CD4-positive, alpha-beta T cell treated with Interleukin-21 for 1 hour (primary cell): Measurements from ENCODE around the gene PDHA1.

Source experiments
- DNase-seq: peaks from one replicate; pipeline ENCODE4 v3.0.0-alpha.2; 2020

PDHA1 gene

DNA sequence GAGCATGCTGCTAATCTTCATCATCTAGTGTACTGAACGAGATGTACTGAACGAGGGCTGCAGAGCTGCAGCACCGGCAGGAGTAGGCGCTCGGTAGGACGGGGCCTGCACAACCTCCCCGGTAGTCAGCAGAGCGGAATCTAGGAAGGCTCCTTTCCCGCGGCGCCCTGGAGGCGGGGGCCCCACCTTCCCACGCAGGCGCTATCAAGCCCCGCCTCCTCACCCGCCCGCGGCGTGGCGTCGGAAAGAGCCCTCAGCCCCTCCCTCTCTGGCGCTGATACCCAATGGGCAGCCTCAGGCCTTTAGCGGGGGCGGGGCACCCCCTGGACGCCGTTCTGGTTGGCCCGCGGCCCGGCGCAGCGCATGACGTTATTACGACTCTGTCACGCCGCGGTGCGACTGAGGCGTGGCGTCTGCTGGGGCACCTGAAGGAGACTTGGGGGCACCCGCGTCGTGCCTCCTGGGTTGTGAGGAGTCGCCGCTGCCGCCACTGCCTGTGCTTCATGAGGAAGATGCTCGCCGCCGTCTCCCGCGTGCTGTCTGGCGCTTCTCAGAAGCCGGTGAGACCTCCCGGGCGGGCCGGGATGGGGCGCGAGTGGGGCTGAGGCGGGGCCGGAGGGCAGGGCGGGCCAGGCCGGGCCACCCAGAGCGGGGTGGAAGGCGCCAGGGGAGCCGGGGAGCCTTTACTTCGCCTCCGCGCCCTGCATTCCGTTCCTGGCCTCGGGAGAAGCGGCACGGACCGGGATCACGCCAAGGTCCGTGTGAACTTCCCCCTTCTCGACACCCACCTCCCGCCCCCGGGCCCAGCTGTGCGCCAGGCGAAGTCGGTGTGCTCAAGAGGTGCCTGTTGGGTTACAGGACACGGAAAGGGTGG, at the start of gene PDHA1:
PDHA1 (plus strand) TSS at position 393 of the 874 bp plus-strand sequence; CDS start at position 504, 111 bp downstream.
- peak; percentile 93 for DNase-seq

DNA sequence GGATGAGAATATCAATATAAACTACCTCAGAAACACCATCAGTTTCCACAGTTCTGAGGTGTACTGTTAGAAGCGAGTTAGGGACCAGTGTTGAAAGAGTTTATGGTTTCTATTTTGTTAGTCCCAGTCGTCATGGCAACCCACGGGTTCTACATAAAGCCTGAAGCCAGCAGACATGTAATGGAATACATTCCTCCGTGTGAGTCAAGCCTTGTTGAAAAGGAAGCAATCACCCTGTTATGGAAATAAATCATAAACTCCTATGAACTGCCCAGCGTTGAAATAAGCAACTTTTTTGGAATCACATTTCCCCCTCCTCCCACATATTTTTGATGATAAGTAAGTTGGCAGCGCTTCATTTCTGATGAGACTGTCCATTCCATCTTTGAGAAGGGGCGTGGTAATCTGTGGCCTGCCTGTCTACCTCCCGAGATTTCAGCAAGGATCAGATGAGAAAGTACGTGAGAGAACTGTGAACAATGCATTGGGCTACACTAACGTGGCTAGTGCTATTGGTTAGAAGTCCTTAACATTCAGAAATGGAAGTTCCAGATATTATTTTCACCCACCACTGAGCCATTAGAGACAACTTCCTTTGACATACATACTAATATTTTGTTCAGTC, 40.4 kb upstream of the PDHA1 start:
- DNase-seq = no peak

DNA sequence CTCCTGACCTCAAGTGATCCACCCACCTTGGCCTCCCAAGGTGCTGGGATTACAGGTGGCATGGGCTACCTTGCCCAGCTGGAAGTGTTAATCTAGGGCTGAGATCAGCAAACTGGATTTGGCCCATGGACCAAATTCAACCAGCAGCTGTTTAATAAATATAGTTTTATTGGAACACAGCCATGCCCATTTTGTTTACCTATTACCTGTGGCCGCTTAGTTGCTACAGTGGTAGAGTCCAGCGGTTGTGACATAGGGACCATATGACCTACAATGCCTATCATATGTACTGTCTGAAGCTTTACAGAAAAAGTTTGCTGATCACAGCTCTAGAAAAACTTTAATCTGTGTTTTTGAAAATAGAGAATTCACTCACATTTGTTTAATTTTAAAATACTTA, 17.2 kb upstream of the PDHA1 start:
- DNase-seq = no peak

DNA sequence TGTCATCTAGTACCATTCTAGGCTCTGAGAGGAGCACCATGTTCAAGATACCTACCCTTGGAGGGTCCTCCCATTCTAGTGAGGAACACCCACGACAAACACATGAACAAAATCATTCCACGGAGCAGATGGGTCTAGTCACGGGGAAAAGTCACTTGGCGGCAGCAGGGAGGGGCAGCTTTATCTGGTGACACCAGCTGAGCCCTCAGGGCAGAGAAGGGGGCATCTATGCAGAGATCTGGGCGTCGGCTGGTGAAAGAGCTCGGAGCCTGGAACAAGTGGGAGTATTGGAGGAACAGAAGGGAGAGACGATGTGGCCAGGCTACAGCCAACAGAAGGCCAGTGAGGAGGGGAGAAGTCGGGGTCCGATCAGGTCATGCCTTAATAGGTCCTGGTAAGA, 11.9 kb upstream of the PDHA1 start:
- DNase-seq = no peak

DNA sequence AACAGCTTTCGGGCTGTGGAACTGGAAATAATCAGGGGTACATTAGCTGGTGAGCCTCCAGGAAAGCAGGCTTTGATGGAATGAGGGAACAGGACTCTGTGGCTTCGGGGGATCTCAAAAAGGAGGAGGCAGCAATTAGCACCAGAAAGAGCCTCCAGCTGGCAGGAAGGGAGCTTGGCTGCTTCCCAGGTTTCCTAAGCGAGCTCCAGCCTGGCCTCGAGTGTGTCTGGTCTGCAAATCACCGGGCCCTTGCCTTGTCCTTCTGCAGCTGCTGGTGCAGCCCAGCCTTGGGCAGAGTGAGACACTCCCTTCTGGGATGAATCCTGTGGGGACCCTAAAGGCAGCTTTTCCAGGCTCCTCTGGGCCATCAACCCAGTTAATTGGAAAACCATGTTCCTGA, 10.7 kb upstream of the PDHA1 start:
- DNase-seq = no peak

DNA sequence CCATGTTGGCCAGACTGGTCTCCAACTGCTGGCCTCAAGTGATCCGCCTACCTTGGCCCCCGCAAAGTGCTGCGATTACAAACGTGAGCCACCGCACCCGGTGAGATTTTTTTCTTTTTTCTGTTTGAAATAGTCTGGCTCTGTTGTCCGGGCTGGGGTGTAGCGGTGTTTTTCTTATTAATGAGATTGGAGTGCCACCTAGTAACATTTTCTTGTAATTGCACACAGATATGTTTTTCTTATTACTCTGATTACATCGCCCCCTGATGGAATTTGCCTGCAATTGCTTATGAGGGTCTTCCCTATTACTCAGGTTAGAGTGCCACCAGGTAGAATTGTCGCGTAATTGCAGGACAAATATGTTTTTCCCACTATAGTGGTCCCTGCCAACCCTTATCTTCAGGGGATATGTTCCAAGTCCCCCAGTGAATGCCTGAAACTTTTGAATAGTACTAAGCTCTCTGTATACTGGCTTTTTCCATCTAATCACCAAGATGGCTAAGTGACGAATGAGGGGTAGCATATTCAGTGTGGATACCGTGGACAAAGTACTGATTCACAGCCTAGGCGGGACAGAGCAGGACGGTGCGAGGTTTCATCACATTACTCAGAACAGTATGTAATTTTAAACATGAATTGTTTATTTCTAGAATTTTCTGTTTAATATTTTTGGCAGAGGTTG, 8.6 kb upstream of the PDHA1 start:
- peak; percentile 31 for DNase-seq

DNA sequence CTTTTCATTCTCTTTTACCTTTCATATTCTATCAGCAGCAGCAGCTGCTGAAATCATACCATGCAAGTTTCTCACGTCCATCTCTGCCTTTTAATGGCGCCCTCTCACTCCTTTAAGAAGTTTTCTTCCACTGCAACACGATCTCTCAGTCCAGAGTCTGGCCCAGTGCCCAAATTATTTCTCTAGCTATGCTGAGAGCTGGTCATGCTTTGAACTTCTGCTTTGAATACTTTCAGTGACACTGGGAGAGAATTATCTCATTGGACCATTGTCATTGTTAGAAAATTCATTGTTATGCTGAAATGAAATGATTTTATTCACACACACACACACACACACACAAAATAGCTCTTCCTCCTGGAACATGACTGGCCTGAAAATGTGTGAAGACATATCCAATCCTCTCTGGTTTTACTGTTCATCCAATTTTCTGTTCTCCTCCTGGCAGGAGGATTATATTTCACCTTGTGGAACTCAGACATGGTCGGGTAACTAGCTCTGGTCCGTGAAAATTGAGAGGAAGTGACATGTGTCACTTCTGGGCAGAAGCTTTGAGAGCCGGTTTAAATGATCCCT, 1.3 kb upstream of the PDHA1 start:
- DNase-seq = no peak

DNA sequence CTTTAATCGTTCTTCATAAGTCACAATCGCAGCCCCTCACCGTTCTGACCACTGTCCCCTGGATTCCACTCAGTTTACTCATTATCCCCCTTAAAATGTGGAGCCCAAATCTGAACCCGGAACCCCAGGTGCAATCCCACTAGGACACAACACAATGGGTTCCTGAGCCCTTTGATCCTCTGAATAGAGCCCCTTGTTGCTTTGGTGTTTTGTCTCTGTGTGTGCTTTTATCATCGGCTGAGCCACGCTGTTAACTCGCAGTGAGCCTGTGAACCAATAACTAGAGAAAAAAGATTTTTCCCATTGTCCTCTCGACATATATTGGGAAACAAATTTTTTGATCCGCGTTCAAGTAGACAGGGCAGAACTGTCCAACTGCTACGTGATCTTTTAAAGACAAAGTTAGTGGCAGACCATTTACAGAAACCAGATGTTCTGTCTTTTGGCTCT, 617 bp upstream of the PDHA1 start:
- DNase-seq = no peak

DNA sequence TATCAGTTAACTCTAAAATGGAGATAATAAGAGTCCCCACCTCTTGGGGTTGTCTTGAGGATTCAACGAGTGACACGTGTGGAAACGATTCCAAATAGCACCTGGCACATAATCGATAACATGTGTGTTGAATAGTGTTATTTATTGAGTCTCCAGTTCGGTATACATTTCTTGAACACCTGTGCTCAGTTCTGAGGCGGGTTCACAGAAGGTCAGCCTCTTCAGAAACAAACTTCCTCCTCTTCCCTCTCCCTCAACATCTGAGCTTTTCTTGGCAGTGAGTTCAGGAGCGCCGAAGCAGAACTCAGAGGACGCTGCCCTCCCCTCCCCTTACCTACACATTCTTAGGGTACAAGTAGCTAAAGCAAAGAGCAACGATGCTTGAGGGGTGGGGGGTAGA, 934 bp downstream of the PDHA1 start:
- DNase-seq = no peak

DNA sequence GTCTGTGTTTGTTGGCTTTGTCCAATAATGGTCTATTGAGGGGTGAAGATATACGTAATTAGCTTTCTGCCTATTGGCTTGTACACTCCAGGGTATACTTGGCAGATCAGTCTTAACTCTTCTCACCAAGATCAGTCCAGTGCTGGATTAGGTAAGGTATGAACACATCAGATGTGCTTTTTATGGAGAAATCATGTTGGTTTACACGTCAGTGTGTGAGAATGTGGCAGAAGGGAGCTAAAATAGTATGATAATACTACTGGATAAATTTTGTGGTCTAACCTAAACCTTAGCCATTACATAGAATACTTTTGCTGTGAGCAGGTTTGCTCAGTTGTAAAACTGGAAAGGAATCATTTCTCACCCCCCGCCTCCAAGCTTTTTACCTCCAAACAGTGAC, 4.2 kb downstream of the PDHA1 start:
- DNase-seq = no peak

DNA sequence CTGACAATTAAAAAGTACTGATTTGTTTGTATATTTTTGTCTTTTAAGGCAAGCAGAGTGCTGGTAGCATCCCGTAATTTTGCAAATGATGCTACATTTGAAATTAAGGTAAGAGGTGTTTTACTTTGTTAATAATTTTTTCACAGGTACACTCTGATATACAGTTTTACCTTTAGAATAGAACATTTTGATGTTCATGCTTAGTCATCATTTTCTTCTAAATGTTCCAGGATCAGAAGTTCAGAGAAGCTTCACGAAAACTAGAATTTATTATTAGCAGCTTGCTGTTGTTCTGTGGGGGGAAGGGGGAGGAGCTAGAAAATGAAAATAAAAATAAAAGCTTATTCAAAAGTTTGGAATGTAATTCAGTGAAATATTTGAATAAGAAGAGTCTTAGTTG, 5.5 kb downstream of the PDHA1 start:
- no peak for DNase-seq

DNA sequence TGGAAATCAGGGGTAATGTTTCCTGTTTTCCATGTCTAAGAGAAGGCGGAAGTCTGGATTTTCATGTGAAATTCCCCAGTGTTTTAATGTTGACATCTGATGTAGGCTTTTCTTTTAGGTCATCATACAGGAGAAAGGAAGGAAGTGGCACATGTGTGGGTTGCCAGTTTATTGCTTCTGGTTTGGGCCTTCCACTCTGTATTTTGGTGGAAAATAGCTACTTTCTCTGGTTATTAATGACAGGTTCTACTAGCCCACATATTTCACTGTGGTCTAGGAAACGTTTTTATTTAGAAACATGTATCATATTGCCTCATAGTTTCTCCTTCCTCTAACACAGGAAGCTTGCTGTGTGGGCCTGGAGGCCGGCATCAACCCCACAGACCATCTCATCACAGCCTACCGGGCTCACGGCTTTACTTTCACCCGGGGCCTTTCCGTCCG, 7.2 kb downstream of the PDHA1 start:
- DNase-seq = peak; percentile 13

DNA sequence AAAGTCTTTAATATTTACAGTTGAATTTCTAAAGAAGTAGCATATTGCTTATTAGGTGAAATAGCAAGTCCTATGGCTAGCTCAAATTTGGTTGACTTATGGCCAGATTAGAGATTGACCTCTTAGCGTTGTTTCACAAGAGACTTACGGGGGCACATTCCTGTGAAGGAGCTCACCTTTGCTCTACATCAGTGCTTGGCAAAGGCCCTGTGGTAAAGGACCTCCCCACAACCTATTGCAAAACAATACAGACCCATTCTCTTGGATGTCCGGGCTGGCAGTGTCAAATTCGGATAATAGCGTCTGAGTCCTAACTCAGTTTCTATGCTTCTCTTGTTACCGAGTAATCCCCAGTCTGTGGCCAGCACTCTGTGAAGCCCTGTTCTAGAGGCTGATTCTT, 10.9 kb downstream of the PDHA1 start:
- no peak for DNase-seq

DNA sequence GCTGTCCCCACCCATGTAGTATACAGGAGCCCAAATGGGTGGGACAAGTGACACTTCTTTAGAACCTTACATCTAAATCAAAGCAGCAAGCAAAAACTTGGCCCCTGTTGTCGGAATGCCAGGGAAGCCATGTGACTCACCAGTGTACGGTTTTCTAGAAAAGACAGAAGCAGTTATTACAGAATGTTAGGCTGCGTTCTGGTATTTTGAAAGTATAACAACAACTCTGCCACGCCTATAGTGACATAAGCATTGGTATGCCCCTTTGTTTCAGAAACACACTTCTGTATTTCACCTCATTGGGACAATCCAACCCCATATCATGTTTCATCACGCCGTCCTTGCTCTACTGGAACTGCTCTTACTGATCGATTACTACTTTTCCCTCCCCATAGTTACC, 14.8 kb downstream of the PDHA1 start:
- DNase-seq = no peak

DNA sequence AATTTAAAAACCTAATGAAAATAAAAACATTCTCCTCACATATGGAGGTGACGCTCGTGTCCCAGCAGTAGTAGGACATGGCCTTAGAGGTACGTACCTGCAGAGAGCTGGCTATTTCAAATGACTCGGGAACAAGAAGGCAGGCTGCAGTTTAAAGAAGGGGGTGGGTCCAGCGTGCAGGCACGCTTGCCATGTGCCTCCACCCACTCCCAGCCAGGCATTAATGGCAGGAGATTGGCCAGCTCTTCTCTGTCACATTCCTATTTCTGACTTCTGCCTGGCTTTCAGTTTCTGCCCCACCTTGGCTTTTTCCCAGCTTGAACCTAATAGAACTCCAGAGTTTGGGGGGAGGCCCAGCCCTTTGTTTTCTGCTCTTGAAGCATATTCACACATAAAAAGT, 17.2 kb downstream of the PDHA1 start:
- no peak for DNase-seq

DNA sequence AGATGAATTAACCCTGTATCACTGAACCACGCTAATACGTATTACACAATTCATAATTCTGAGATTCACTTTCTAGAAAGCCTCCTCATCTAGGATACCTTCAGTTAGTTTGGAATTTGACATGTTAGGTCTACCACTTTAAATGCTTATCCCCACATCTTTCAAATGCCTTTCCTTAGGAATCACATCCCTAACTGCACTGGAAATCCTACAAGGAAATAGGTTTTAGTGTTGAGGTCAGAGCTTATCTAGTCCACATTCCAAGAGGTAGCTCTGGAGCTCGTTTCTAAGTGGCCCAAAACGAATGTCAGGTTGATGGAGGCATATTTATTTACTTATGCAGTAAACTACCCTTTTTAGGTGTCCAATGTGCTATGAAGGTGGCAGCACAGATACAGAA, 18.0 kb downstream of the PDHA1 start:
- no peak for DNase-seq

DNA sequence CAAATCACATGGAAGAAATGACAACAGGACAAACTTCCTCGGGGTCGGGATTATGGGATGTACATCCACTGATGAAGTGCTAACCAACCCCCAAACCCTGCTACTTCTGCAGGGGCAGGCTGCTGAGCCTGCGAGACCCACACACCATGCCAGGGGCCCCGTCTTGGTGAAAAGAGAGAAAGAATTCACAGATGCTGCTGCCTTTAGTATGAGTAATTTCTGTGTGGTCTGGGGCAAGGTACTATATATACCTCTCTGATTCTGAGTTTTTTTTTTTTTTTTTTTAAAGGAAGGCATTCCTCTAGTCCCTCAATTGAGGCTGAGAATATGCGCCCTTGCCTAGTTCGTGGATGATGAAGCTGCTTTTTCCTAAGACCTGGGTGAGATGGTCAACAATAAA, 24.8 kb downstream of the PDHA1 start:
- DNase-seq = no peak

DNA sequence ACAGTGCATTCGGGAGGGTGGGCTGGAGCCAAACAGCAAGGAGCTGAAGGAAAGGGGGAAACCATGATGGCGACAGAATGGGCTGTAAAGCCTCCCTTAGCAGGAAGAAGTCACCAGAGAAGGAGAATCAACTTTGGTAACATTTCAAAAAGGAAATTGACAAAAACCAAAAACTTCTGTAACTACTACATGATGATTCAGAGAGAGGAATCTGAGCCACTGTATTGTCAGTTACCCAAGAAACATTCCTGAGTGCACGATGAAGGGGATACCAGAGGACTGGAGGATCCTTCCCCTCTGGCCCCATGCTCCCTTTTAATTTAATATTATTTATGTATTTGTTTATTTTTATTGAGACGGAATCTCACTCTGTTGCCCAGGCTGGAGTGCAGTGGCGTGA, 26.3 kb downstream of the PDHA1 start:
- no peak for DNase-seq

DNA sequence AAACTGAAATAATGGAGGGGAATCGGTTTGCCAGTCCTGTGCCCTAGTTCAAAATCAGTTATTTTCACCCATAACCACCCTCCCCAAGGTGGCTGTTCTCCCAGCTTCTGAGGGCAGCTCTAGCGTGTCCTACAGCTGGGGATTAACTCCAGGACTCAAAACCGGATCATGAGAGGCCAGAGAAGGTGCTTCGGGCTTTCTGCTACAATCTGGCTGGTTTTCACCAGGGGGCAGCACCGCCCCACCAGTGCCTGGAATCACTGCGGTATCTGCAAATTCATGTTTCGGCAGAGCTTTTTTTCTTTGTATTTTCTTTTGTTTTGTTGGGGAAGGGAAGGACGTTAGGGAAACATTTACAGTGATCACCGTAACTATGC, 28.4 kb downstream of the PDHA1 start:
- peak; percentile 63 for DNase-seq

DNA sequence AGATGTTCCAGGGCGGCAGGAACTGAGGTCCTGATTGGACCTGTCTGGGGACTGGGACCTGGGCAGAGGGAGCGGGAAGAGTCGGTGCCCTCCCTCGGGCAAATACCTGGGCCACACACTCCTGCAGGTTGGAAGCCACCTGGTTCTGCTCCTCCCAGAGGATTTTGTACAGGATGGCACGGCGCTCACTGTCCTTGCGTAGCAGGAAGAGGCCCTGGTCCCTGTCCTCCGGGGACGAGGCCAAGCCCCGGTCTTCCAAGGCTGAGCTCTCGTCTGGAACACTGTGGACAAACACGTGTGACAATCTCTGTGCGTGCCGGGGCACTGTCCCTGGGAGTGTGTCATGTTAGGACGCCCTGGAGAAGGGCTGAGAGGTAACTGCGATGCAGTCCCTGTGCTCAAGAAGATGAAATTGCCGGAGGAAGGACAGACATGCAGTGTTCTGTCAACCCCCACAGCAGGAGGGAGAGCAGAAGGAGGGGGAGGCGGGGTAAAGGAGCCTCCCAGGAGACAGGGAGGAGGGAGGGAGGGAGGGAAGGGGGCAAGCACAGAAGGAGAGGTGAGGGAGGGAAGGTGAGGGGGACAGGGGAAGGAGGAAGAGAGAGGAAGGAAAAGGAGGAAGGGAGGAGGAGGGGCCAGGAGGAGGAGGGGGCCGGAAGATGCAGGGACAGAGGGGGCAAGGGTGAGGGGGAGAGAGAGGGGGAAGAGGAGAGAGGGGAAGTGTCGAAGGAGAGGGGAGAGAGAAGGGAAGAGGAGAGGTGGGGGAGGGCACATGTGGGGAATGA, 29.0 kb downstream of the PDHA1 start:
- DNase-seq = no peak

DNA sequence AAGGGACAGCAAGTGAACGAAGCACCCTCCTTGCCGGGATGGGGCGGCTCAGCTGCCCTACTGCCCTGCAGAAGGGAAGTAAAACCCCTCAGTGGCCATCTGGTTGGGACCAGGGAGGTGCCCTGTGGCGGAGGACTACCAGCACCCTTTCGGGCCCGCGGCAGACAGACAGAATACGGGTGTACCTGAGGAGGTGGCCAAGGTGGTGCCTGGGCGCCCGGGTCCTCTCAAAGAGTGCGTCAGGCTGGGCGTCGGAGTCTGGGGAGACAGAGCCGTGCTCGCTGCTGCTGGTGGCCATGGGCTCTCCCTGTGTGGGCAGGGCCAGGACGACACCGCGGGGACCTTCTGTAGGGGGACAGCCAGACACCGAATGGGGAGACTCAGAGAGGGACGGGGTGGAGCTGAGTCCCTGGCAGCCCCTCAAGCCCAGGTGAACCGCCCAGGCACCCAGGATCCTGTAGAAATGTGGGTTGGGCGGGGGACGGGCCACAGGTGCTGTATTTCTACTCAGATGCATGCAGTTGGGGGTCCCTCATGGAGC, 29.7 kb downstream of the PDHA1 start:
- DNase-seq = no peak

DNA sequence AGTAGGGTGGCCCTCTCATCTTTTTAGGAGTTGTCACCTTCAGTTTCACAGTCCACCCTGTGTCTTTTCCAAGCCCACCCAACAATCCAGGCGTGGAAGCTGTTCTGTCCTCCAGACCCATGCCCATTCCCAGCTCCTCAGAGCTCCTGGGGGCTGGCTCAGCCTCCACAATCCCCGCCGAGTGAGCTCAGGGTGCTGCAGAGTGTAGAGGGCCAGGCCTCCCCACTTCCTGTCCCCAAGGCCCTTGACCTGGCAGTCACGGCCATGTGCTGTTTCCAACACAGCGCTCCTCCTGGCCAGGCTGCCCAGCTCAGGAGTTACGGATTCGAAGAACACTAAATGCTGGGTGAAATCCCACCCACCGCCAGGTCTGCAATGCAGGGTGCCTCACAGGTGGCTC, 31.8 kb downstream of the PDHA1 start:
- no peak for DNase-seq
